GM18870 (cell line): ENCODE data around the gene LNPEP.

ENCODE experiments used
- ATAC-seq: cut with Tn5 transposase; IDR thresholded peaks from one replicate; pipeline ENCODE4 v1.9.1; 2021; ENCODE audit warnings: moderate library complexity; ENCODE audit not compliant: unreplicated experiment

Gene LNPEP

DNA sequence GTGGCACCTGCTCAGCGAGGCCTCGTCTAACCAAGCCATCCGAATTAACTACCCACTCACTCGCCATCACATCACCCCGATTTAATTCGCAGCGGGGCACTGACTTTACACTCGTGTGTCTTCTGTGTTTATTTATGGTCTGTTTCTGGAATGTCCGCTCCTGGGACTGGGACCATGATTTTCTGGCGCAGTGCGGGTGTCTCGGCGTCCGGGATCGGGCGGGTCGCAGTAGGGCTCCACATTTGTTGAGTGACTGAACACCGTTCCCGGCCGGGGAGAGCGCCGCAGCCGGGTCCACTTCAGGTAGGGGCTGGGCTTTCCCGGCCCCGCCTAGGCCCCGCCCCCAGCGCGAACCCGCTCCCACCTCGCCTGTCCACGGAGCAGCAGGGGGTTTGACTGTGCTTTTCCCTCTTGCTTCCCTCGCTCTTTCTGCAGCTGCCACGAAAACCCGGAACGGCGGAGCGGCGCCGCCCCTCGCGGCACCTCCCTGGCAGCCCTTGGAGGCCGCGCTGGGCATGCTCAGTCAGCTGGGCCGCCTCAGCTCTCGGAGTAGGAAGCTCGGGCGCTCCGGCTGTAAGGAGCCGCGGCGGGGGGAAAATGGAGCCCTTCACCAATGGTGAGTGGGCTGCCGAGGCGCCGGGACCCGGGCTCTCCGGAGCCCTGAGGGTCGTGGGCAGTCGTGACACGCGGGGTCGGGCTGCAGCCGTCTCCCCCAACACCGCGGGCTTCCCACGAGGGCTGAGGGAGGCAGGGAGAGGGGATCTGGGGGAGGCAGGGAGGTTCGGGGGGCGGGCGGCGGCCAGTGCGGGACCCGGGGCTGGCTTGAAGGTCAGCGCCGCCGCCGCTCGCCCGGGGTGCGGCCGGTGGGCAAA is at the start of gene LNPEP:
Gene LNPEP (plus strand): TSS at position 522 of the 872 bp plus-strand sequence. CDS start 76 bp downstream, at position 598.
- peak; percentile 38 for ATAC-seq

DNA sequence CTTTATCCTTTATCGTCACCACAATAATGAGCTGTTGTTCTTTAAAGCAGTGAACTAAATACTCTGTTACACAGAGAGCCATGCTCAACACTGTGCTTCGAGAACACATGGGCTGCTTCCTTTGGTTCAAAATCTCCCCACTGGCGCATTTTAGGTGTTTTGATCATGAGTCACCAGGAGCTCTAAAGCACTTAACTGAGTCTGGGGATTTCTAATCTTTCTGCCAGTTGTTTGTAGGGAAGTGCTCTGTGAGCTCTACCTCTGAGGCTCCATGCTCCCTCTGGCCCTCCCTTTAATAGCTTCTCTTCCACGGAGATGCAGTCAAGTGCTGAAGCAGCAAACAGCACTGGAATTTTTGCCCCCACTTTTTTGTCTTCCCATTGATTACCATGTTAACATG is 42.5 kb upstream of the LNPEP start:
- no peak for ATAC-seq

DNA sequence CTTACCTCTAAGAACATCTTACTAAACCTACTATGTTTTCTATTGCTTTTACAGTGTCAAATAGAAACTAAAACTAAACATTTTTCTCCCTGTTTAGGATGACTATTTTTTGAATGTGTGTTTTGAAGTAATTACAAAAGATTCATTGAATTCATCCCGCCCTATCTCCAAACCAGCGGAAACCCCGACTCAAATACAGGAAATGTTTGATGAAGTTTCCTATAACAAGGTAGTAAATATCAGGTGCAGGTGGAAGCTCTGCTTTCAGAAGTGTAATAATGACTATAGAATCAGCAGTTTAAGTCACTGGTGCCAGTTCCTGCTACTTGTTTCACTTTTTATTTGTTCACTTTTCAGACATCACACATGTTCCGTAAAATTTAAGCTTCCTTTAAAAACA is 39.6 kb upstream of the LNPEP start:
- ATAC-seq, result peak; percentile 60

GRCh38 chr5:96896806-96897205 is 39.1 kb upstream of the LNPEP start:
- ATAC-seq, result peak; percentile 95

DNA sequence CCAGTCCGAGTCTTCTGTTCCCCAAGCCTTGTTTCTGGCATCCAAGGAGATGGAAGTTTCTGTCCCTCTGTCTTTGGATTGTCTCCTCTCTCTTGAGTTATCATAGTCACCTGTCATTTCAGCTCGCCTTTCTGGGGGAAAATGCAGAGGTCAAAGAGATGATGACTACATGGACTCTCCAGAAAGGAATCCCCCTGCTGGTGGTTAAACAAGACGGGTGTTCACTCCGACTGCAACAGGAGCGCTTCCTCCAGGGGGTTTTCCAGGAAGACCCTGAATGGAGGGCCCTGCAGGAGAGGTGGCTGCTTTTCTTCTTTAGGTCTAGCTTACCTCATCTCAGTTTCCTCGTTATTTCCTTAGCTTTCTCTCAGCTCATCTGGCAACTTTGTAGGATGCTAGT is 34.5 kb upstream of the LNPEP start:
- ATAC-seq, result no peak

DNA sequence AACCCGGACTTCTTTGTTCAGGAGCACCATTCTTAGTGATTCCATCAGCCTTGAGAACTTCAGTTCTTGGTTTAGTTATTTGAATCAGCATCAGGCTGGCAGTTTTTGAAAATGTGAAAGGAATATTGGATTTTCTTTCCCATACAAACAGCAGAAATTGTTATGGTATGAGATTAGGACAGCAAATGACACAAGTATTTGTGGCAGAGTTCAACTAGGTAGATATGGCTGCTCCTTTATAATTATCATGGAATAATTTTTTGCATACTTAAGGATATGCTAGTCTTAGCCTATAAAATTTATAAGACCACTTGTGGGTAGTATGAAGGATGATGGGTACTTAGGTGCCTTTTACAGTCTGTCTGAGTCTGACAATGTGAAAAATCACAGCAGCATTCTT is 34.0 kb upstream of the LNPEP start:
- no peak for ATAC-seq

GRCh38 chr5:96902876-96903275 is 33.0 kb upstream of the LNPEP start:
- no peak for ATAC-seq

GRCh38 chr5:96903300-96903699 is 32.6 kb upstream of the LNPEP start:
- no peak for ATAC-seq

DNA sequence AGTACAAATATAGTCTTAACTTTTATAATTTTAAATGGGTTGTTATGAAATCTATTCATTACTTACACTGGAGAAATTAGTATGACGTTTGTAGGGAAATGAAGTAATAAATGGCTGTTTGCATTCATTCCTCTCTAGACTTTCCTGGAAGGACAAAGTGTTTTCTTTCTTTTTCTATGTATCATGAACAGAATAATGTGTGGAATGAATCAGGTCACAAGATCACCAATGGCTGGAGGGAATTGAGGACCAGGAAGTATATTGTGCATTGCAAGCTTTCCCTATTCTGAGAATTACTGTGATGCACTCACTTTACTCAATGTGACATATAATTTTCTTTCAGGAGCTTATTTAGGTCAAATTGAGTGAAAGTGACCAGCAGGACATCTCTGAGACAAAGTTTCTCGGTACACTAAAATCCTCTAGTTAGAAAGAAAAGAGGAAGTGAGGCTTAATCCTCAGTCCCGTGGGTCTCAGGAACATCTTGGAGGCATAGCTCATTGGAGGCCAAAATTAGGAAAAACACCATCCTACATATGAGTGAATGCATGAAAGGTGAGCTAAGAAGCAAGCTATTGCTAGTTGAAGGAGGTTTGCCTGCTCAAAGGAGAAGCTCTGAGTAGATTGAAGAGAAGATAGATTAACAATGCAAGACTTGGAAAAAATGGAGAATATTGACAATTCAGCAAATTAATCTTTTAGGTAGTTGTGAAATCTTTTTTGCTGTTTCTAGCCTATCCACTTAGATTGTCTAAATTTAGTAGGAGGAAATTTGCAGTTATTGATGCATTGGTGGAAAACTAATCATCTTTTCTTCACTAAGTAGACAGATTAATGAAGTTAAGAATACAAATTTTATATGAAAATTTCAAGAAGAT is 31.6 kb upstream of the LNPEP start:
- no peak for ATAC-seq

DNA sequence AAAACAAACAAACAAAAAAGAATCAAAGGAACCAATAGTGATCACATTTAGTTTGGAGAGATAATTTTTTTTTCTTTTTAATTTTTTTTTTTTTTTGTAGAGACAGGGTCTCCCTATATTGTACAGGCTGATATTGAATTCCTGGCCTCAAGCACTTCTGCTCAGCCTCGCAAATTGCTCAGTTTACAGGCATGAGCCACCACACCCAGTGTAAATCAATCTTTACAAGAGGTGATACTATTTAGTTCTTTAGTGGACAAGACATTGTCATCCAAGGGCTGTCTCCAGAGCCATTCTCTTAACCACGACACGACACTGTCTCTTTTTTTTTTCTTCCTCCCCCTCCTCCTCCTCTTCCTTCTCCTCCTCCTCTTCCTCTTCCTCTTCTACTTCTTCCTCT is 30.0 kb upstream of the LNPEP start:
- no peak for ATAC-seq

GRCh38 chr5:96909003-96909402 is 26.9 kb upstream of the LNPEP start:
- ATAC-seq, result no peak

DNA sequence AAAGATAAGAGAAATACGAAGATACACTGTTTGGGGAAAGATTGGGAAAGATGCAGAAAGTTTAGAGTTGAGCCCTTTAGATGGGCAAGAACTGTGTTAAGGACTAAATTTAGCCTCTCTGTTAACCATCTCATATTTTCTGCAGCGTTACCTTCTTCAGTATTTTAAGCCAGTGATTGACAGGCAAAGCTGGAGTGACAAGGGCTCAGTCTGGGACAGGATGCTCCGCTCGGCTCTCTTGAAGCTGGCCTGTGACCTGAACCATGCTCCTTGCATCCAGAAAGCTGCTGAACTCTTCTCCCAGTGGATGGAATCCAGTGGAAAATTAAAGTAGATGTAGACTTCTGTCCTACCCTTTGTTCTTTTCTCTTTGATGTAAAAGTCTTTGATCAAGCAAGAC is 26.4 kb upstream of the LNPEP start:
- ATAC-seq, result no peak

GRCh38 chr5:96911139-96911538 is 24.7 kb upstream of the LNPEP start:
- no peak for ATAC-seq

- no peak for ATAC-seq
Observed at GRCh38 chr5:96913233-96913632, 22.6 kb upstream of the LNPEP start.

DNA sequence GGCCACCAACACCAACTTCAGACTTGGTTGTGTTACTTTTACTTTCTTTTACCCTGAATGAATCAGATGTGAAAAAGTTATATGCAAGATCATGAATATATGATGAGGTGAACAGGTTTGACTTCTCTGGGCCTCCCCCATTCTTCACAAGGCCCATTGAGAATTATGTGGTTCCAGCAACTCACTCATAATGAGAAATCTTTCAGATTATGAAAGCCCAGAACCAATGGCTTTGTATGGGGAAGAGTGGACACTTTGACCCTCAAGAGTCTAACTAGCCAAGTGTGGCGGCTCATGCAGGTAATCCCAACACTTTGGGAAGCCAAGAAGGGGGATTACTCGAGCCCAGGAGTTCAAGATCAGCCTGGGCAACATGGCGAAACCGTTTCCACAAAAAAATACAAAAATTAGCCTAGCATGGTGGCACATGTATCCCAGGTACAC is 16.1 kb upstream of the LNPEP start:
- ATAC-seq, result peak; percentile 70

DNA sequence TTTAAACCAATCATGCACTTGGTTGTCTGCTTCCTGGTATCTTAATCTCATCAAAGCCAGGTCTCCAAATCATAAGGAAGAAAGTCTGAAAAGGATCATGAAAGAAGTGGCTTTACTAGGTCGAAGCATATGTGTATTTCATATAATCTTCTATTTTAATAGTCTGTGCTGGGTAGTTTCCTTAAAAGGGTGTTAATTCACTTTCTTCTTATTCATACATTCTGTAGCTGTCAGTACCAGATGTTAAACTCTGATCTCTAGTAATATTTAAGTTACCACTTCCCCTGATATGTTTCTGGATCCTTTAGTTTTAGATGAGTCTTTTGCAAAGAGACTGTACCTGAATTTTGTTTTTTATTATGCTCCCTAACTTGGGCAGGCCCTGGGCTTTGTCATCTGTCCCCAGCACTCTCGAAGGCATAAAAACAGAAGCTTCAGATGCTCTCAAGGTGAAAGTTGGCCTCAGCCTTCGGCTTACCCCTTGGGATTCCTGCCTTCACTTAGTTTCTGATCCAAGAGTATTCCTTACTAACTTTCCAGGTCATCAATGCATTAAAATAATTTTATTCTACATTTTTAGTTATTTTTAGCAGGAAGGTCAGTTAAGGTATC is 15.0 kb upstream of the LNPEP start:
- no peak for ATAC-seq

DNA sequence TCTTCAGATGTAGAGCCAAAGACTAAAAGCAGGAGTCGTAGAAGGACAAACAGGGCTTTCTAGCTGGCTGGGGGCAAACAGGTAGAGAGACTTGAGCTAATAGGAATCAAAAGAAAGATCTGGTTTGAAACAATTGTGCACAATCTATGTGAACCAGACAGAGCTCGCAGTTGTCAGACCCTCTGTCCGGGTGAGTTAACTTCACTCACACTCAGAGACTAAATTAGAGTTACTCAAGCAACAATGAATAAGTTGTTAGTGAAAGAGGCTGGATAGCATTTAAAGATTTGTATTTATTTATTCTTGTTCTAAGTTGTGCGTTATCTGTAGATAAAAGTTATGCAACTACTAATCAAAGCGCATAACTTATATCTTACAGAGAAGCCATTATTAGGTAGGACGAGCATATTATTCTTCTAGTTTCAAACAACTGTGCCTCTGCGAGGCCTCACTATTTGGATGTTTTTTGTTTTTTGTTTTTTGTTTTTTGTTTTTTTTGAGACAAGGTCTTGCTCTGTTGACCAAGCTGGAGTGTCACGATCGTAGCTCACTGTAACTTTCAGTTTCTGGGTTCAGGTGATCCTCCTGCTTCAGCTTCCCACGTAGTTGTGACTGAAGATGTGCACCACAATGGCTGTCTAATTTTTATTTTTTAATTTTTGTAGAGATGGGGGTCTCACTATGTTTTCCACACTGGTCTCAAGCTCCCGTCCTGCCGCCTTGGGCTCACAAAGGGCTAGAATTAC is 13.2 kb upstream of the LNPEP start:
- ATAC-seq, result no peak

DNA sequence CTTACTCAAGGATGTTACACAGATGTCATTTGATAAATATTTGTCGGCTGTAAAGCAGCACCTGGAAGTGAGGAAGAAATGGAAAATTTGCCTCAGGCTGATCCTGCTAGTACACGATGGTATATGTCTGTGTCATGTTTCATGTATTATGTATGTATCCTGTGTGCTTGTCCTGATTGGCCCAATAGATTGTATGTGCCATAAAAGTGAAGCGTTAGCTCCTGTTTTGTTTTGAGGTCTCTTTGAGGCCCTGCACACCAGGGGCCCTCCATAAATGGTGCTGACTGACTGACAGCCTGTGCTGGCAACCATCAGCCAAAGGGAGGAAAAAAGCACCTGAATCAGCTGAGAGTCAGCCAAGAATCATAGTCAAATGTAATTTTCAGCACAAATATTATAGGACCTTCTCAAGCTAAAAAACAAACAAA is 11.8 kb upstream of the LNPEP start:
- no peak for ATAC-seq

DNA sequence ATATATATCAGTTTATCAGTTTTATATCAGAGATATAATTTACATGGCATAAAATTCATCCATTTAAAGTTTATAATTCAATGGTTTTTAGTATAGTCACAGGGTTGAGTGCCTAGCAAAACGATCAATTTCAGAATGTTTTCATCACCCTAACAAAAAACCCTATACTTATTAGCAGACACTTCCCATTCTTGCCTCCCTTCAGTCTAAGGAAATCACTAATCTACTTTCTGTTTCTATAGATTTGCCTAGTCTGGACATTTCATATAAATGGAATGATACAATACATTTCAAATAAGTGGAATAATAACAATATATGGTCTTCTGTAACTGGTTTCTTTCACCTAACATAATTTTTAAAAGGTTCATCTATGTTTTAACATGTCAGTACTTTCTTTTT is 9.6 kb upstream of the LNPEP start:
- no peak for ATAC-seq

- no peak for ATAC-seq
Observed at GRCh38 chr5:96927008-96927407, 8.9 kb upstream of the LNPEP start.
